Posterior vena cava (tissue), 2 donors: ENCODE measurements around the gene NR5A2. TPM values are rescaled to one million over a fixed set of nuclear protein-coding genes. Genes with fewer than 3 reads are reported as not detected.

Source experiments
- DNase-seq: peaks from one replicate; pipeline ENCODE4 v3.0.0-alpha.2; 2020; ENCODE audit warnings: low spot score
- intact Hi-C, 2 donors: fragments of 100-400 bp; cut with DNase I; formaldehyde crosslinking; loops; one replicate each; pipeline versions ENCODE4 v1.14.1 to v1.14.2; 2022 to 2023
- long read RNA-seq, 2 donors: library from polyadenylated mRNA; unstranded; transcript quantifications; one replicate each; pipeline ENCODE4 v2.0.0, GENCODE V29; 2020 to 2021
- total RNA-seq, 2 donors: library from RNA; stranded (reverse); fragmentation: NEBNext Ultra II Directional; extraction: Animal tissue kit (Norgen Biotek cat#: 25700); gene quantifications; one replicate each; pipeline ENCODE4 v1.2.1, GENCODE V29; 2021
- donor health status: DM: yes; HTN: yes; CAD: no.
- donor health status: DM: yes; HTN: yes; CAD: no.

The NR5A2 gene
- total RNA-seq = 1 to 10 TPM in 1 of 2 donors, under 1 TPM in 1; 0.95 to 3.1 TPM
- long read RNA-seq, donor 1, partial matches to known transcripts = 1 of 2 reads
- long read RNA-seq, donor 1, other reads (novel, unspliced or antisense) = 1 of 2 reads
- long read RNA-seq, donor 2 = 0 reads

DNA sequence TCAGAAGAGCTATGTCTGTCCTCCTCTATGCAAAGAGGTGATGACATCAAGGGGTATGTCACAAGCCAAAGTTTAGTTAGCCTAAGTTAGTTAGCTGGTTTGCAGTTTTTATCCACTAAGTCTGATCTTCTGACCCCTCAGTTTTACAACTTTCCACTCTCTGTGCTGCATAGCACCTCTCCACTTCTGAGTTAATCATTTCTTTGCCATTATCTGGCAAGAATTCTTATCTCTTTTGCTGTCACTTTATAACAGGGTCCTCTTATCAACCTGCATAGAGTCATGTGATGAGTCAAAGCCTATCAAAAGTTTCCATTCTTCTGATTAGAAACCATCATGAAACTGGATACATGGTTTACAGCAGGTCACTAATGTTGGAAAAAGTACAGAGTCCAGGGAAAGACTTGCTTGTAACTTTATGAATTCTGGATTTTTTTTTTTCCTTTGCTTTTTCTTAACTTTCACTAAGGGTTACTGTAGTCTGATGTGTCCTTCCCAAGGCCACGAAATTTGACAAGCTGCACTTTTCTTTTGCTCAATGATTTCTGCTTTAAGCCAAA, at the start of gene NR5A2:
Gene NR5A2, plus strand, starts transcription at position 447 of the 560 bp plus-strand sequence. CDS start 138 bp downstream, outside the sequence.
- intact Hi-C loops = no loop called here
- DNase-seq = no peak

DNA sequence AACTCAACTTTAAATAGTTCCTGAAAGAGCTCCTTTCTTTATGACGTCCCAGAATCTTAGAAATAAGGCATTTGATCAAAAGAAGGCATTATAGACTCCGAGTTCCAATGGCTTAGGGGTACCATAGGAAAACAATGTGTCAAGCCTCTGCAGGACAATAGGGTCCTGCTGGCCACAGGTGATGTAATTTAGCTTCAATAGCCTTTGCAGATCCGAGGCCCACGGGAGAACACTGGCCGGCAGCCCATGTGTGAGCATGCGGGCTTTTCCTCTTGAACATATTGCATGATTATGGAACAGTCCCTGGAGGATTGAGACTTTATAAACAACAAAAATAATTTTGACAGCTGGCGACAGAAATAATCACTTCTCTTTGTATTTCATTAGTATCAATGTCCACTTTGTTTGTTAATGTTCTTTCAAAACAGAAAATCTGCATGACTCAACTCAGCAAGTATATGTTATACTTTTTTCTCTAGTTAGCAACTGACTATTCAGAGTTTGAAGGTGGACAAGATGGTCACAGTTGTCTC, 49.0 kb upstream of the NR5A2 start:
- no peak for DNase-seq
- intact Hi-C loops = no loop called here

DNA sequence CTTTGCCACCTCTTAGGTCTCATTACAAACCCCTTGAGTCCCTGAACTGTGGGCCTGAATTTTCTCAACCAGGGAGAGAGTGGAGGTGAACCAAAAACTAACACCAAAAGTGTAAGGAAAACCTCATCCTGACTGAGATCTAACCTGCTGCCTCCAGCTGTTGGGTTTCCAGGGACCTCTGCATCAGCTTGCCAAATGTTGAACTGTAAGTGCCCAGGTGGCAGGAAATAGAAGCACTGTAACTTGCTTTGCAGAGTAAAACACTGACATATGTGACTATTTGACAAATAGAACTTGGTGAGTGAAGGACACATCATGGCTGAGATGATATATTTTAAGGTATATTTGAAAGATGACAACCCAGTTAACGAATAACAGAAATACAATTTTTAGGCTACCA, 48.4 kb upstream of the NR5A2 start:
- intact Hi-C loops = no loop called here
- DNase-seq = no peak

DNA sequence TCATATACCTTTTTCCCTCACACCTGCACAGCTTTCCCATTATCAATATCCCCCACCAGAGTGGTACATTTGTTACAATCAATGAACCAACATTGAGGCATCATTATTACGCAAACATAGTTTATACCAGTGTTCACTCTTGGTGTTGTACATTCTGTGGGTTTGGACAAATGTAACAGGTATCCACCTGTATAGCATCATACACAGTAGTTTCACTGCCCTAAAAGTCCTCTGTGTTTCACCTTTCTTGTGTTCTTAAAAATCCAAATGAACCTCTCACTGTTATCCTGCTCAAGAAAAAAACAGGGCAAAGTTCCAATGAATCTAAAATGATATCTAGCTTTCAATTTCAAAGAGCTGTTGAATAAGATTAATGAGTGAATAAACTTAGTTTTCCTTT, 45.9 kb upstream of the NR5A2 start:
- no peak for DNase-seq
- intact Hi-C loops = no loop called here

DNA sequence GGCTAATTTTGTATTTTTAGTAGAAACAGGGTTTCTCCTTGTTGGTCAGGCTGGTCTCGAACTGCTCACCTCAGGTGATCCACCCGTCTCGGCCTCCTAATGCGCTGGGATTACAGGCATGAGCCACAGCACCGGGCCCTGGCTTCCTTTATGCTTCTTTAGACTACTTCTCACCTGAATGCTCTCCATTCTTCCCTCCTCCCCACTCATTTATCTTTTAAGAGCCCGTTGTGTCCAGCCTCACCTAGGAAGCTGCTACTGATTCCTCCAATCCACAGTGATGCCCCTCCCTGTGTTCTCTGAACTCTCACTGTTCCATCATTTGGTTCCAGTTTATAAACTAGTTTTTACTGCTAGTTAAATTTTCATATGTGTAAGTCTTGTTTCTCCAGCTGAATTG, 44.9 kb upstream of the NR5A2 start:
- intact Hi-C loops = no loop called here
- no peak for DNase-seq

DNA sequence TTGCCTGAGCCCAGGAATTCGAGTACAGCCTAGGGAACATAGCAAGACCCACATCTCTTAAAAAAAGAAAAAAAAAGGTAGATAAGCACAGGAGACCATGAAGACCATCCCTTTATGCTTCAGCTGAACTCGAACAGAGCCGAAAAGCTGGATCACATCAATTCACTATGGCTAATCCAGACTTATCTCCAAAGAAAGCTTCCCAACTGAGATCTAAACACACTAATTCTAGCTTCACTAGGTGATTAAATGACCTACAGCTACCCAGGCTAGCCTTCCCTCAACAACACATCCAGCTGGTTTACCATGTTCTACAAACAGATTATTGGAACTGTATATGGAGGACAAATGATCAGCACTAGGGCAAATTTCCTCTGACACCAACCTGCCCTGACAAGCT, 44.0 kb upstream of the NR5A2 start:
- DNase-seq = no peak
- intact Hi-C loops = no loop called here

DNA sequence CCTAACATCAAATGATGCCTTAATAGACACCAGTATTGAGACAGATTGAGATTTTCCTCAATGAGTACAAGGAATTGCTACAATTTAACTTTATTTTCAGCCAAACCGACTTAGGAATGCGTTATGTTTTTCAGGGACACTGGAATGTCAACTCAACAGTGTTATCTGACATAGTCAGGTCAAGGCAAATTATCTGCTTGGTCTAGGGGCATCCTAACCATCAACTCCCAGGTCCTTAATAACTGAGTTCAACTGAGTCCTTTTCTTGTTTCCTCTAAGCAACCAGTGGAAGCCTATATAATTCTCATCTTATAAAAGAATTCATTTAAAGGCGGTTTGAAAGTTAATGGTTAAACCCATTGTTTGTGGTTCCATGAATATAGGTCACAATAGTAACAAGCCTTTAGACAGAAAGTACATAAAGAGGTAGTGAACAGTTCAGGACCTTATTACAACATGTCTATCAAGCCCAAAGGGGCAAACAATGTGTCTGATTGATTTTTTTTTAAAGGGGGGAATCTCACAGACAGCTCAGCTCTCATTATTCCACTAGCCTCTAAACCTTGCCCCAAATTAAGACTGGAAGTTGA, 32.3 kb upstream of the NR5A2 start:
- DNase-seq = no peak
- intact Hi-C loops = loop anchor here in 1 of 2 donors (5.0 kb wide), 1 partner anchor 1313 kb away; no protein-coding TSS in a partner anchor

DNA sequence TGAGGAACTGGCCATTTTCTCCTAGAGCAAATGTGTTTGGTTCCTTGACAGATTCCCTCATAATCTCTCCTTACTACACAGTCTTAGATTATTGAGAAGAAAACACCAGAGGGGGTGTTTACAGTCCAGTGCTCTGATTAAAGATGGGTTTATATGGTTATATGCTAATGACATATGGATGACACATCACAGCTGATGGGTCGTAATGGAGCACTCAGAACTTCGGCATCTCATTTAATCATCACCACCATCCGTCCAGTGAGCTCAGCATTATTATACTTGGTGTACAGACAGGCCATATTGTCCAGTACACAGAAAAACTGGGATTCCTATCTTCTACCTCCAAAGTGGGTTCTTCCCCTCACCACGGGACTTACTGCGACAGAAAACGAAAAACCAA, 22.3 kb upstream of the NR5A2 start:
- intact Hi-C loops = no loop called here
- DNase-seq = no peak

DNA sequence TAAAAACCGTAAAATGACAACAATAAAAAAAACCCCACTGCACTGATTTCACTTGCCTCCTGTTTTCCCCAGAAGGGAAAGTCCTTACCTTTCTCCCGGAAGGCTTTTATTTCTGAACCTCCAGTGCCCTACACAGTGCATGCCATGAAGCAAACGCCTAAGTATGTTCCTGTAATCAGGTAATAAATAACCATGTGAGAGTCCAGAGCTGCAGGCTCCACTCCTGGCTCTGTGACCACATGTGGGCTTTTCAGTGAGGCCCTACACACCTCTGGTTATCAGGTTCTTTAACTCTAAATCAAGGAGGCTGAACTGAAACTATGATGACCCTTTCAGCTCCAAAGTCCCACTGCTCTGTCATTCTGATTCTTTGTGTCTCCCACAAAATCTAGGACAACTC, 20.8 kb upstream of the NR5A2 start:
- intact Hi-C loops = no loop called here
- DNase-seq = no peak

DNA sequence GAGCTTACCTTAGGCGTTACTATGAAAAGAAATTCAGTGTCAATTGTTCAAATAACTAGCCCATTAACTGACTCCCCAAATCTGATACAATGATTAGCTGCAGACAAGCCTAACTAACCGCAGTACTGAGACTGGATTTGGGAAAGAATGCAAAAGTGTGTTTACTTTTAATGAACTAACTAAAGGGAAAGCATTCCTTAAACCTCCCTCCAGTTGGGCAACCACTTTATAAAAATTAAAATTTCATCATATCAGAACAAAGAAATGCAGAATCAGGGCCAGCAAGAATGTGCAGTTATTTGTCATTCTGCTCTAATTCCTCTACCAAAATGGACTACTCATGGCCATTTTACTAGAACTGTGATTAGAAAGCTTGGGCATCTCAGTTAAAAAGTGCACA, 11.7 kb upstream of the NR5A2 start:
- intact Hi-C loops = no loop called here
- no peak for DNase-seq

DNA sequence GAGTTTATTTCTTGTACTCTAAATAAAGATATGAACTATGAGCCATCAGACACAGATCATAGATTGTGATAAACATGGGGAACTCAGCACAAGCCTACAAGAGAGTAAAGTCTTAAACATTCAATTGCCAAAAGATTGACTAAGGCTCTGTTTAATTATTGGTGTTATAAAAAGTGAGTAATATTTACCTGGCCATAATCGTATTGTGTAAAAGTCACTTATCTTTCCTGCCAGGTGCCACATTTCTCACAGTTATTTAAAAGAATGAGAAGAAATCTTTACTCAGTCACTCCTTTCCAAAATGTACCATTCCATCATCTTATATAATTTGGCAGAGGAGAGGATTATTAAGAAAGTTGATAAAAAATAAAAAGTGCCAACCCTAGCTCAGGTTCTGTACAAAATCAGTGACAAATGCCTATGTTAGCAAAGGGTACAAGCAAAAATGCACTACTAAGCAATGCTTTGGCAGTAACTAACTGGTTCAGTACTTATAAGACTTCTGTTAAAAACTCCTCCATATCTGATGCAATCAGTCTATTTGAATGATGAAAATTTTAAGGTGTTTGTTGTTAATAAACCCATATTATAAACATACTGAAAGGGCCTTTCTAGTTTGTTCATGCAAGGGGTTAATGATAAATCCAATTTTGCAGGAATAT, 5.8 kb upstream of the NR5A2 start:
- DNase-seq = no peak
- intact Hi-C loops = no loop called here

DNA sequence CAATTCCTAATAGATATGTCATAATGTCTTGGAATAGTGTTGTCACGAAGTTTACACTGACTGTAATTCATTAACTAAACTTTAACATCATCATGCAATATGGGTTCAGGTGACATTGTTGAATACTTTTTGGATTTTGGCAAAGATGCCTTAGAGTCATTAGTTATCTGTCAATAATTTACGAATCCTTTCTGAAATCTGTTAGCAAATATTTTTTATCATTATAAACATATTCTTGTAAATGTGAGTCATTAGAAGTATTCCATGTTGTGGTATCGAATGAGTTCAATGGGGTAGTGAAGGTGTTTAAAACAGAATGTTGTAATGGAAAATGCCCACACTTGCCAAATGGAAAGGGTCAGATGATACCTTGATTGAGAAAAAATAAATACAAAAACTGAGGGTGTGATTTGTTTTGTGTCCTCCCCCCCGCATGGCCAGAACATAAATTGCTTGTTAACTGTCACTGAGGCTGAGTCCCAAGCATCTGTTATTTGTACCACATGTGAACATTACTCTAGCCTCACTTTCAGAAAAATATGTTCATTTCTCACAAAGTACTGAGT, 5.2 kb upstream of the NR5A2 start:
- intact Hi-C loops = no loop called here

DNA sequence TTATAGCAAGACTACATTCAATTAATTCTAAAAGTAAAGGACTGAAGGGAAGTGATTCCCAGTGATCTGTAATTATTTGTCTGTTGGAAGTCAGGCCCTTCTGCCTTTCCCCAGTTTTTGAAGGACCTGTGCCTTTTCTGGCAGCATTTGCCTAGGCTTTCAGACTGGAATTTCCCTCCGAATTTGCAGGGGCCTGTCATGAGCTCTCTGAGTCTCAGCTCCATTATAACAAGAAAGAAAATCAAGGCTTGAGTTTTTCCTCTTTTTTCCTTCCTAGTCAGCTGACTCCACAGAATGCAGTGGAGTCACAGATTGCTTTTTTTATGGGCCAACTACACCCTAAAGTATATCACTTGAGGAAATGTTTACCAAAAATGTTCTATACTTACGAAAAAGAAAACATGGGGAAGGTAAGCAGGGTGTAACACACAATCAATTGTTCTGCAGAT, 1.1 kb downstream of the NR5A2 start:
- intact Hi-C loops = no loop called here
- DNase-seq = no peak

More for the DNA sequence above, 5.2 kb upstream of the NR5A2 start:
- DNase-seq = no peak

DNA sequence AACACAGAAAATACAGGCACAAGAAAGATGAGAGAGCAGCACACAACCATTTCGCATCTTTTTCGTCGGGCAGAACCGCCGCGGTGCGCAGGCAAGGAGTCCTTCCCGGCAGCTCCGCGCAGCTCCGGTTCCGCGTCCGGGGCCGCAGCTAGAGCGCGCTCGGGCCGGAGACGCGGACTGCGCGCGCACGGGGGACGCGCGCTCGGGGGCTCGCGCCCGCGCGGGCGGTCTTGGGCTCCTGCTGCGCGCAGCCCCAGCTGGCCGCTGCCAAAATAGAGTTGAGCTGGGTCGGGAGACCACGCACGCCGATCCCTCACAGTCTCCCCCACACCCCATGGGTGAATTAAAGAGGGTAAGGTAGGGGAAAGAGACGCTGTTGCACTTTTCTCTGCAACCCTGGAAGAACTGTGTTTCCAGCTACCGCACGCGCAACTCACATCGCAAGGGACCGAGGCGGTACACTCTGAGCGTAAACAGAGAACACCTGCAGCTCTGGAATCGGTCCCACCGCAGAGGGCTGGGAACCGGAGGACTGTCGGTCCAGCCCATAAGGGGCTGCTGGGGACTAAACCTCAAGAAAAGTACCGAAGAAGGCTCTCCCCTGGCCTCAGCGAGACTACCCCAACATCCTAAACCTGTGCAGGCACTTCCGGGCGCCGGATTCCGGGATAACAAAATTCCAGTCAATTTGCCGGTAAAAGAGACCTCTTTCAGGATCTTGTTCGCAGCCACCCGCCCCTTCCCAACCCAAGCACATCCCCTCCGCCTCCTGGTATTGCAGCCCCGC, 1.7 kb downstream of the NR5A2 start:
- no peak for DNase-seq
- intact Hi-C loops = no loop called here

DNA sequence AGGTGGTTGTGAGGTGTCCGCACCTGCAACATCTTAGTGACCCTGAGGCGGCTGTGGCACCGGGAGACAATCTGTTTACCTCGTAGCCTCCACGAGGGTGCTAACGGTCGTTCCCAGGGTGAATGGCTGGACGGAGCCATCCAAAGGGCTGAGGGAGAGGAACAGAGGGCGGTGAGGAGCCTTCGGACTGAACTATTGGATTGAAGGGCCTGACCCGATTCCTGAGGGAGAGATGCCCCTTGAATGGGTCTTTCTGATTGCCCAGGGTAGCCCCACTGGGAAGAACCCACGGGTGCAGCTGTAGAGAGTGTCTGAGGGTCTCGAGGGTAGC, 2.3 kb downstream of the NR5A2 start:
- no peak for DNase-seq
- intact Hi-C loops = no loop called here

DNA sequence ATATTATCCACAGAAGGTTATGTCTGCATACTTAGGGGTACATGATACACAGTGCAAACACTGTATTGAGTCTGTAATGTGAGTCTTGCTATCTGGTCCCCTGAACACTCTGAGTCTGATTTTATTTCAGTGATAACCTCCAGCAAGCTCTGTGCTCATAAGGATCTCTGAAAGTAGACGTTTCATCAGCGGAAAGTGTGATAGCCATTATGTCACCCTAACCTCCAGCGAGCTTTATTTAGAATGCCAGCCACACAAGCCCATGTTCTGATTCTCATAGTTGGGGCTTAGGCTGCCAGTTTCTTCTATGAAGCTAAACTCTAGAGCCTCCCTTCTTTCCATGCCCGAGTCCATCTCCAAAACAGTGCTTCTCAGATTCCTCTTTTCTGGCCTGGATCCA, 3.3 kb downstream of the NR5A2 start:
- DNase-seq = no peak
- intact Hi-C loops = no loop called here

DNA sequence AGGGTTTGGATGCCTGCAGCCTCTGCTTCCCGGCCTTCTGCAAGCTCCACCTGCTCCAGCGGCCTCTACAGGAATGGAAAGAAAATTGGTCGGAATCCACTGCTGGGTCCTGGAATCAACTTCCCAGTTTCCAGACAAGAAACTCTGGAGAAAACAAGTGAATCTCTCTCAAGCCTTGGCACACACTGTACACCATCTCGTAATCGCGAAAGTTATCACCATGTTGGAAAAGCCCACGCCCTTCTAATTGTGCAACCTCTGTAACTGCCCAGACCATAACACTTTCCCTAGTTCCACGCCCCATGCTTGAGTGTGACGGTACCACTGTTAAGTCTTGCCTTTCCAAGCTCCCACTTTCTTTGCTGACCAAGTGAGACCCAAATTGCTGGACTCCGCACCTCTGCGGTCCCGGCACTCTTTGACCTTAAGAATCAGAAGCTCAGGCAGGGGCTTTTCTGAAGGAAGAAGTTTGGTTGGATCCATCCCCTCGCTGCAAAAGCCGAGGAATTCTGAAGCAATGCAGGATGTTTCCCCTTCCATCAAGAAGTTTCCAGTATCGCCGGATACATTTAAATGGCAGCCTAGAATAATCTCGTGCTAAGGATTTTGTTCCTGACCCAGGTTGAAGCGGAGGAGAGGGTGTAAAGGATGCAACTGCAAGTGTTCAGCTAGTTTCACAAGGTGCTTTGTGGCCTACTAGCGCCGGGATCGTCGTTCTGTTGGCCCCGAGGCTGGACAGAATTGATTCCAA, 6.2 kb downstream of the NR5A2 start:
- no peak for DNase-seq
- intact Hi-C loops = no loop called here

DNA sequence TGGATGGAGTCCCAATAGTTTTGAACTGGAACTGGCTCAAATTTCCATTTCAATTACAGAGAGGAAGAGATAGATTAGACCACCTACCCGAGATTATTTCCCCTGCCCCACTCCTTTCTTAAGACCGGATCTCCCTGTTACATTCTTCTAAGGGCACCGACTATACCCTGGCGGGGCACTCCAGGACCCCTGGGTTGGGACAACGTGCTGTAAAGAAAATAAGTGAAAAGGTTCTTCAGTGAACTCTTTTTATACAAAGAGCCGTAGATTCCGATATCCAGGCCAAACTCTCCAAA, 6.7 kb downstream of the NR5A2 start:
- intact Hi-C loops = no loop called here
- DNase-seq = no peak

DNA sequence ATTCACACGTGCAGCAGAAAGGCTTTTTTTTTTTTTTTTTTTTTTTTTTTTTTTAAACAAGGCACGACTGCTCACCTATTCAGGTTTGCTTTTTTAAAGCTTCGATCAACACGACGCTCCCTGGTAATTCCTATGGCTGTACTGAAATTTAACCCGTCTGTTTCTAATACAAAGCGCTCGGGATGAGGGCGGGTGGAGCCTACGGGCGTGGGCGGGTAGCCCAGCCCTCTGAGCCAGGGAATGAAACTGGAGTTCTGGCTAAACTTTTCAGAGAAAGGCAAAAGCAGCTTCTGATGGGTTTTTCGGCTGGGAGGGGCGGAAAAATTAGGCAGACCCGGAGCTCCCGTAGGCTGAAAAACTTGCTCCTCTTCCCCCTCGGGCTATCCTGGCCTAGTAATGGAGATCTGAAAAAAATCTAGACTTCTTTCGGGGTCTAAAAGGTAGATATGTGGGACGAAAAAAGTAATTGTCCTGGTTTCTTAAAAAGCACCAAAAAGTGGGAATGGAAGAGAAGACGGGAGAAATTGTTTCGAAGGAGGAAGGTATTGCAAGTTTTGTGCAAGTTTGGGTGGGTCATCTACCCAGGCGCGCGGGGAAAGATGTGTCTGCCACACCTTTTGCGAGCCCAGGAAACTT, 7.4 kb downstream of the NR5A2 start:
- intact Hi-C loops = no loop called here
- no peak for DNase-seq
